ENCODE measurements around the gene UIMC1. TPM values are rescaled to one million over a fixed set of nuclear protein-coding genes. Genes with fewer than 3 reads are reported as not detected.

The UIMC1 gene
- total RNA-seq, 2 experiments from 2014 or later, result 52.8 to 54.1 TPM

- Mint-ChIP-seq H3K4me1 (peaks cover 16% of the 10 kb centered on the region), H3K4me3 (no peak overlapping the region), H3K36me3 (peaks cover 16% of the 10 kb centered on the region), H3K9me3 (no peaks in the 10 kb centered on the region), H3K27me3 (no peaks in the 10 kb centered on the region), H3K27ac (peak overlapping the region; percentile 74)
- POLR2A ChIA-PET, result no interaction called here
- DNase-seq, result no peak
- ATAC-seq (ENCODE audit: low read depth), result no peak
These were observed 105.1 kb downstream of the UIMC1 start for GRCh38 chr5:176901260-176902101.

GRCh38 chr5:176900780-176901204, 105.8 kb downstream of the UIMC1 start:
- no peak for DNase-seq
- Mint-ChIP-seq H3K4me1 (peaks cover 20% of the 10 kb centered on the region), H3K27me3 (no peaks in the 10 kb centered on the region), H3K36me3 (peaks cover 13% of the 10 kb centered on the region), H3K27ac (no peak overlapping the region), H3K4me3 (no peak overlapping the region), H3K9me3 (no peaks in the 10 kb centered on the region)
- POLR2A ChIA-PET, result no interaction called here
- no peak for ATAC-seq (ENCODE audit: low read depth)

- POLR2A ChIA-PET, result no interaction called here
- H3K36me3 Mint-ChIP-seq, result peaks cover 8% of the 10 kb centered on the region
- H3K4me3 Mint-ChIP-seq, result no peak overlapping the region
- ATAC-seq (ENCODE audit: low read depth) (no peak), DNase-seq (no peak)
- no peak overlapping the region for H3K27ac Mint-ChIP-seq
- H3K4me1 Mint-ChIP-seq, result peaks cover 25% of the 10 kb centered on the region
- H3K9me3 Mint-ChIP-seq, result no peaks in the 10 kb centered on the region
- no peaks in the 10 kb centered on the region for H3K27me3 Mint-ChIP-seq
These were observed 106.4 kb downstream of the UIMC1 start for GRCh38 chr5:176899946-176900779.

- POLR2A ChIA-PET, result no interaction called here
- H3K36me3 Mint-ChIP-seq, result peaks cover 5% of the 10 kb centered on the region
- no peaks in the 10 kb centered on the region for H3K9me3 Mint-ChIP-seq
- H3K27me3 Mint-ChIP-seq, result no peaks in the 10 kb centered on the region
- DNase-seq (no peak), ATAC-seq (ENCODE audit: low read depth) (peak; percentile 66)
- H3K4me1 Mint-ChIP-seq, result peaks cover 25% of the 10 kb centered on the region
- H3K4me3 Mint-ChIP-seq, result peak within 1 kb of the TSS; percentile 38
- peak within 1 kb of the TSS; percentile 46 for H3K27ac Mint-ChIP-seq
These were observed 107.2 kb downstream of the UIMC1 start, which contains the start of gene HK3 for GRCh38 chr5:176899296-176899891. Gene HK3, minus strand, starts transcription at chr5:176899346. Its CDS starts 3,187 bp downstream, at chr5:176896159.

GRCh38 chr5:176897263-176897662, 109.3 kb downstream of the UIMC1 start:
- no peak for ATAC-seq (ENCODE audit: low read depth)
- H3K27me3 Mint-ChIP-seq, result no peaks in the 10 kb centered on the region
- H3K9me3 Mint-ChIP-seq, result no peaks in the 10 kb centered on the region

GRCh38 chr5:176895831-176896230, 110.7 kb downstream of the UIMC1 start:
- H3K4me1 Mint-ChIP-seq, result peaks cover 28% of the 10 kb centered on the region
- no peaks in the 10 kb centered on the region for H3K36me3 Mint-ChIP-seq
- peaks cover 7% of the 10 kb centered on the region for H3K27me3 Mint-ChIP-seq
- no peaks in the 10 kb centered on the region for H3K9me3 Mint-ChIP-seq
- POLR2A ChIA-PET, result interaction anchor here (1.1 kb wide), 1 partner anchor 235 kb away, joined by 4 read pairs; no protein-coding TSS in a partner anchor
- DNase-seq, result no peak
- ATAC-seq (ENCODE audit: low read depth), result no peak
- H3K4me3 Mint-ChIP-seq, result no peak overlapping the region
- no peak overlapping the region for H3K27ac Mint-ChIP-seq

More at GRCh38 chr5:176897263-176897662, 109.3 kb downstream of the UIMC1 start:
- no peak for DNase-seq
- POLR2A ChIA-PET, result interaction anchor here (0.5 kb wide), 1 partner anchor 108 kb away, joined by 3 read pairs; no protein-coding TSS in a partner anchor
- Mint-ChIP-seq H3K27ac (no peak overlapping the region), H3K4me3 (no peak overlapping the region), H3K36me3 (peaks cover 2% of the 10 kb centered on the region), H3K4me1 (peaks cover 25% of the 10 kb centered on the region)

GRCh38 chr5:176894298-176894697, 112.3 kb downstream of the UIMC1 start:
- Mint-ChIP-seq H3K36me3 (no peaks in the 10 kb centered on the region), H3K27me3 (peaks cover 7% of the 10 kb centered on the region), H3K4me3 (no peak overlapping the region), H3K27ac (no peak overlapping the region), H3K9me3 (no peaks in the 10 kb centered on the region), H3K4me1 (peaks cover 19% of the 10 kb centered on the region)
- no peak for ATAC-seq (ENCODE audit: low read depth)
- POLR2A ChIA-PET, result no interaction called here
- DNase-seq, result no peak

- no peak overlapping the region for H3K27ac Mint-ChIP-seq
- H3K4me1 Mint-ChIP-seq, result peaks cover 15% of the 10 kb centered on the region
- ATAC-seq (ENCODE audit: low read depth) (no peak), DNase-seq (no peak)
- H3K27me3 Mint-ChIP-seq, result peaks cover 7% of the 10 kb centered on the region
- no peak overlapping the region for H3K4me3 Mint-ChIP-seq
- H3K36me3 Mint-ChIP-seq, result no peaks in the 10 kb centered on the region
- POLR2A ChIA-PET, result no interaction called here
- H3K9me3 Mint-ChIP-seq, result no peaks in the 10 kb centered on the region
These were observed 113.9 kb downstream of the UIMC1 start for GRCh38 chr5:176892663-176893062.

DNA sequence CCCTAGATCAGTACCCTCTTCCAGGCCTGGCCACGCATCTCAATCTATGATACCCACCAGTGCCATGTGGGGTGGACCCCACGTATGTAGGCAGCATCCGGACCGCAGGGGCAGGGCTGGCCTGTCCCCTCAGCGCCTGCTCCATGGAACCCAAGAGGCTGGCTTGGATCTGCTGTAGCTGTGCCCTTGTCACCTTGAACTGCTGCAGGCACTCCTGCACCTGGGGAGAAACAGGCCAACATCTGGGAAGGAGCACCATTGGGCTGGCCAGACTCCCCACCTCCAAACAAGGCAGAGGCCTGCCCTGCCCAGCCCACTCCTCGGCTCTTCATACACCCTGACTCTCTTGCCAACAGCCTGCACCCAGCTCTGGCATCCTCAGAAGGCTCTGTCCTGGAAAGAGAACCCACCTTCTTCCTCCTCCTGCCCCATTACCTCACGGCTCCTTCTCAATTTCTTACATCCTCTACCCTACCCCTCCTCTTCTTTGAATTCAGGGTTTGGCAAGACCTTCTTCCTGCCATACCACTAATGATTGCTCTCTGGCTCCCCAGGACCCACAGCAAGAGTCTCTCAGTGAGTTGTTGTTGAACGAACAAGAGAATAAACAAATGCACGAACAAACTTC, 115.1 kb downstream of the UIMC1 start:
- Mint-ChIP-seq H3K36me3 (no peaks in the 10 kb centered on the region), H3K4me1 (peaks cover 11% of the 10 kb centered on the region), H3K27ac (no peak overlapping the region), H3K27me3 (peaks cover 7% of the 10 kb centered on the region), H3K4me3 (no peak overlapping the region), H3K9me3 (no peaks in the 10 kb centered on the region)
- ATAC-seq (ENCODE audit: low read depth) (no peak), DNase-seq (no peak)
- POLR2A ChIA-PET, result no interaction called here

GRCh38 chr5:176890455-176891330, 115.9 kb downstream of the UIMC1 start:
- ATAC-seq (ENCODE audit: low read depth) (no peak), DNase-seq (no peak)
- Mint-ChIP-seq H3K4me3 (no peak overlapping the region), H3K4me1 (peaks cover 7% of the 10 kb centered on the region), H3K36me3 (no peaks in the 10 kb centered on the region), H3K9me3 (no peaks in the 10 kb centered on the region), H3K27ac (no peak overlapping the region), H3K27me3 (peaks cover 7% of the 10 kb centered on the region)
- POLR2A ChIA-PET, result no interaction called here

DNA sequence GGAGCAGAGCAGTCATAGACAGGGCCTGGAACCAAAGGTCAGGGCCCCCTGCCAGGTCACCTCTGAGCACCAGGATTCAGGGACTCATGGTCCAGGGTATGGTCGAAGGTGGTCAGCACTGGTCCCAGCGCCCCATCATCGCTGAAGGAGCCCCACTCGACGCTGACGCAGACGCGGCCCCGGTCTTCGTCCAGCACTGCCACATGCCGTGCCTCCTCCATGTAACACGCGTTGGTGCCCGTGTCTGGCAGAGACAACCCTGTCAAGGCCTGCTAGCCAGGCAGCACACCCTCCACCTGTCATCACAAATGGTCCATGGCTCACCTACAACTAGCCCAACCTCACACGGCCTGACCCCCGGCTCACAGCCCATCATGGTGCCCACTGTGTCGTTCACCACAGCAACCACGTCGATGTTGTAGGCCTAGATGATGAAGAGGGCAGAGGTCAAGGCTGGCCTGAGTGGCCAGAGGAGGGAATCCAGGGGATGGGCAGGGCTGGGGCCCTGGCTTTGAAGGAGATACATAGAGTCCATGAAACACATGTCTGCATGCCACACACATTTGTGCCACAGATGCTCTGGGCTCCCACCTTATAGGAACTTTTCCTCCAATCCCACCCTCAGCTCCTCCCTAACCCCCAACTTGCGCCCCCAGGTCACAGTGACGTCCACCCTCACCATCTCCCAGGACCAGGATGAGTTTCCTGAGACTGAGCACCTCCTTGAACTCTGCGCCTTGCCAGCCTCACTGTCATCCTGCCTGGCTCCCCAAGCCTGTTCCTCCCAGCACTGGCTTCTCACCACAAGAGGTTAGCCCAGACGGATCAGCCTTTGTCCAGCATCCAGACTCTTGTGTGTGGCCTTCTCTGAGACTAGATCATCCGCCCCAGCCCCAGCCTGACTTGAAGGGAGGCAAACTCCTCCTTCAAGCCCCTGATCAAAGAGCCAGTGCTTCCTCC, 117.0 kb downstream of the UIMC1 start:
- ATAC-seq (ENCODE audit: low read depth) (no peak), DNase-seq (no peak)
- Mint-ChIP-seq H3K4me3 (no peak overlapping the region), H3K4me1 (peaks cover 7% of the 10 kb centered on the region), H3K36me3 (no peaks in the 10 kb centered on the region), H3K9me3 (no peaks in the 10 kb centered on the region), H3K27me3 (peaks cover 7% of the 10 kb centered on the region), H3K27ac (no peak overlapping the region)
- POLR2A ChIA-PET, result no interaction called here

DNA sequence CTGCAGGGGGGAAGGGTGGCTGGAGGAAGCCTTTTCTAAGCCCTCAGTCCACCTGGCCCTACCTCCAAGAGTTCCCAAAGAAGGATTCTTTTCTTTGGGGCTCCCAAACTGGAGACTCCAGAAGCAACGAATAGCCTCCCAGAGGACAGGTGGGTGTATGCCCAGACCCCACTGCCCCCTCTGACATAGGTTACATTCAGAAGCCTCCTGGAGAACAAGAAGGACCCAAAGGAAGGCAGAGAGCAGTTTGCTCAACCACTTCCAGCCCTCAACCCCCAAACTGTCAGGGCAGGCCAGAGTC, 117.8 kb downstream of the UIMC1 start:
- ATAC-seq (ENCODE audit: low read depth) (no peak), DNase-seq (no peak)
- Mint-ChIP-seq H3K4me3 (no peak overlapping the region), H3K27ac (no peak overlapping the region), H3K4me1 (peaks cover 10% of the 10 kb centered on the region), H3K36me3 (no peaks in the 10 kb centered on the region), H3K27me3 (peaks cover 7% of the 10 kb centered on the region), H3K9me3 (no peaks in the 10 kb centered on the region)
- POLR2A ChIA-PET, result no interaction called here

Measured in activated naive CD8-positive, alpha-beta T cell treated with anti-CD3 and anti-CD28 coated beads, Interleukin-2, amount 10 ng/mL, durations not matched to agents 7 days and 5 days (primary cell).